HuH-7.5 (cell line): Measurements from ENCODE around the gene RGS6.

ENCODE experiments used
- DNase-seq: peaks from one replicate; pipeline ENCODE4 v3.0.0; 2011; ENCODE audit warnings: low spot score

Gene RGS6

GRCh38 chr14:72588521-72588920 lies 656.3 kb downstream of the RGS6 start:
- DNase-seq, result no peak

DNA sequence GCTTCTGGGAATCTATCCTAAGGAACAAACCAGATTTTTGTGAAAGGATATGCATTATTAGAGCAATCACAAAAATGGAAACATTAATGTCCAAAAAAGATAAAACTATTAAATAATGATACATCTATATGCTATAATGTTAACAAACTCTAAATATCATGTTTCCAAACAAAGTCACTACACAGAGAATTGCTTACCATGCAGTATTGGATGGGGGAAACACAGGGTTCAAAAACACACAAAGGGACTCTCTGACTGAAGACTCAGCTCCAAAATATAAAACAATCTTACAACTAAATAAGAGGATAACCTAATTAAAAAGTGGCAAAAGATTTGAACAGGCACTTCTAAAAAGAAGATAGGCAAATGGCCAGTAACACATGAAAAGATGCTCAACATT lies 657.4 kb downstream of the RGS6 start:
- no peak for DNase-seq

- no peak for DNase-seq
Measured at GRCh38 chr14:72590577-72590976, 658.3 kb downstream of the RGS6 start.

GRCh38 chr14:72591391-72591790 lies 659.2 kb downstream of the RGS6 start:
- DNase-seq, result no peak

GRCh38 chr14:72594099-72594901 lies 662.1 kb downstream of the RGS6 start:
- DNase-seq, result no peak

DNA sequence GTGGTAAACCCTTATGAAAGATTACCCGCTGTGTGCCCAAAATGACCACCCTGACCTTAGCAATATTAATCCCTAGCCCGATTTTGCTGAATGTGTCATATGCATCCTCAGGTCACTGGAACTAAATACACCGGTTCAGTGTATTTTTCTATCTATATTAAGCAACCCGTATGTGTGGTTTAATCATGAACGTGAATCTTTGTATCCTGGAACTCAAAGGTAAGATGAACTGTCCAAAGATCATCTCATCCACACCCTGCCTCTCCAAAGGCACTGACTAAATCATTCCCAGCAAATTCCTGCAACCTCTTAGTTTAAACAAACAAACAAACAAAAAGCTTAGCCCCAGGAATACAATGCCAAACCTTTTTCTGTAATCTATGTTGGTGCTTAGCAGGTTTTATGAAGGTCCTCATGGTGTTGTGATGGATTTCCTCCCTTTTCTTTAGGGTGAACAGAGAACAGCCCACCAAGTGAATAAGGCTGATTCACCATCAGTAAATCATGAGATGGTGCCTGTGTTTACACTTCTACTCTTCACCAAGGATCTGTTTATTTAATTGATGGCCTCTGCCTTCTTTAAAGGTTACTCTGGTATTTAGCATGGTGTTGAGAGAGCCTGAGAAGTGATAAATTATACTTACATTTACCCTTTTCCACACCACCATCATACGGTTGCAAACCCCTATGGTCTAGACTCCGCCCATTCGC lies 663.1 kb downstream of the RGS6 start:
- DNase-seq, result no peak

GRCh38 chr14:72597252-72598233 lies 665.3 kb downstream of the RGS6 start:
- DNase-seq, result no peak

DNA sequence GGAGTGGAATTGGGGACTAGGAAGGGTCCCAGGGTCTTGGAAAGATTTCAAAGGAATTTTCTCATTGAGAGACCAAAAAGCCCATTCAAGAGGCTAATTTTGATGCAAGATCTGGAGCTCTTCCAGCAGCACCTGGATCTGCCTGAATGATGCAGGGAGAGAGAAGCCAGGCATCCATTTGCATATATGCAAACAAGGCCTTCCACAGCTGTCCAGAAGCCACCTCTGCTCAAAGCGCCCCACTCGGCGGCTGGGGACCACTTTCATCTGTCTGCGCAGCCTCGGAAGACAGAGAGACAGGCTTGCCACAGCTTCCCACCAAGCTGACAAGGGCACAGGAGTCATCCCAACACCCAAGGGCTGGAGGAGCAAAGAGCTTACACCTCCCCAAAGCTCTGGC lies 666.1 kb downstream of the RGS6 start:
- DNase-seq, result no peak

DNA sequence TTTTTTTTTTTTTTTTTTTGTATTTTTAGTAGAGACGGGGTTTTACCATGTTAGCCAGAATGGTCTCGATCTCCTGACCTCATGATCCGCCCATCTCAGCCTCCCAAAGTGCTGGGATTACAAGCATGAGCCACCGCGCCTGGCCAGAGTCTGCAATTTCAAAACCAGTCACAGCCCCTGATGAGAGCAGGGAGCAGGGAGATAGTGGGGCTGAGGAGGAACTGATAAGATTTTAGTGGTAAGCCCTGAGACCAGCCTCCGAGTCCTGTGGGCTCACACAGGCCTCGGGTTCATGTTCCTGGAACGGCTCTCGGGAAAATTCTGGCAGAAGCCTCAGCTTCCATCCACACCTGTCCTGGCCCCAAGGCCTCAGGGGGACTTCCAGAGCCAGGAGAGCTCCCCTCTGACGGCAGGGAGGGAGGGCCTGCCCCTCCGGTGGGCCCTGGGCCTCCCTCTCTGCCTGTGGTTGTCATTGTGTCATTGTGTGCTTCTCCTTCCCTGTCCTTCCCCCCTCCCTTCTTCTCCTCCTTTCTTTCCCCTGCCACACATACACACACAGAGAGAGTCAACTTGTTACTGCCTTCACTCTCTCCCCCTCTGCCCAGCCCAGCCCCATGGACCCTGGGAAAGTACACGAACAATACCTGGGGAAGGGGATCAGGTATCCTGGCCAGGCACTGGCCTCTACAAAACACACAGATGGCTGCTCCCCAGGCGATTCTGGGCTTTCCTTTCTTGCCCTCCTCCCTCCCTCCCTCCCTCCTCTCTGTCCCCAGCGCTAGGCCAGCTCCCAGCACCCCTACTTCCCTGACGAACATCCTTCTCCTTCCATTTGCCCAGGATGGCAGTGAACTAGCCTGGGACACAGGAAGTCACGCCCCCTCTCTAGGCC lies 667.6 kb downstream of the RGS6 start:
- no peak for DNase-seq

DNA sequence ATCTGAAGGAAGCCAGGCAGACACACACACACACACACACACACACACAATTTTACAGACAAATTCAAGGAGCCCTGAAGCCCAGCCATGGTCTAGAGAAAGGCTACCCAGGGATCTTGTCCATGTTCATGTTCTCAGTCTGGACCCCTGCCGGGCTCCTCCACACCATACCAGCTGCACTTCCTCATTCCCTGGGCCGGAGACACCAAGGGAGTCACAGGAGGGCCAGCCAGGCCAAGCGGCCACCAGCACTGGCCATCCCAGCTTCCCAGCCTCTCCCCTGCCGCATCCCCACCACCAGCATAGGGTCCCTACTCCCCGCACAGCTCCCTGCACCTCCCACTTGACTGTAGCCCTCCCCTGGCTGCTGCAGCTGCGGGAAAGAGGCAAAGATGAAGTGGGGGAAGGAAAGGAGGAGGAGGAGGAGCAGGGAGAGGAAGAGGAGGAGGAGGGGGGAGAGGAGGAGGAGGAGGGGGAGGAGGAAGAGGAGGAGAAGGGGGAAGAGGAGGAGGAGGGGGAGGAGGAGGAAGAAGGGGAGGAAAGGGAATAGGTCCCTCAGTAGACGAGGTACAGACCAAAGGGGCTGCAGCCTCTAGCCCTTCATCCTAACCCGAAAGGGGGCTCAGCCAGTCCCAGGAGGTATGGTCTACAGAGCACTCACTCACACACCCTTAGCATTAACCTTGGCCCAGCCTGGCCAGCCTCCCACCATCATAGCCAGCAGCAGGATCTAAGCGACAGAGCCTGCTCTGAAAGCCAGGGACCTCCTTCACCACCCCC lies 668.5 kb downstream of the RGS6 start:
- no peak for DNase-seq

- DNase-seq, result no peak
Measured at GRCh38 chr14:72603639-72604038, 671.4 kb downstream of the RGS6 start.

DNA sequence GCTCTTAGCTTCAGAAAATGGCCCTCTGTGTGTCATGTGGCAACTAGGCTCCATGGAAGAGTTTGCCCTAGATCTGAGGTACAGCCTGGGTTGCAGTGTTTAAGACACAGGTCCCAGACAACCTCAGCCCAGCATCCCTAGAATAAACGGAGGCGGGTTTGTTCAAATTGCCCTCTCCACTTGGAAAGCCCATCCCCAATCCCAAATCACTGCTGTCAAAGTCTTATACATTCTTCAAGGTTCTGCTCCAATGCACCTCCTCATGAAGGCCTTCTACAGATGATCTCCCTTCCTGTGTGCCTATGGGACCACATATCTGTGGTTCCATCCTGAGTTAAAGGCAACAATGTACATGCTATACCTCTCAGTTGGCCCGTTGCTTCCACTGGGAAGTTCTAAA lies 671.9 kb downstream of the RGS6 start:
- DNase-seq, result no peak

GRCh38 chr14:72605096-72605920 lies 673.1 kb downstream of the RGS6 start:
- no peak for DNase-seq

- DNase-seq, result no peak
Measured at GRCh38 chr14:72605921-72606220, 673.6 kb downstream of the RGS6 start.

- no peak for DNase-seq
Measured at GRCh38 chr14:72606879-72607278, 674.6 kb downstream of the RGS6 start.

- DNase-seq, result no peak
Measured at GRCh38 chr14:72607386-72608130, 675.3 kb downstream of the RGS6 start.

- no peak for DNase-seq
Measured at GRCh38 chr14:72608391-72609204, 676.4 kb downstream of the RGS6 start.

DNA sequence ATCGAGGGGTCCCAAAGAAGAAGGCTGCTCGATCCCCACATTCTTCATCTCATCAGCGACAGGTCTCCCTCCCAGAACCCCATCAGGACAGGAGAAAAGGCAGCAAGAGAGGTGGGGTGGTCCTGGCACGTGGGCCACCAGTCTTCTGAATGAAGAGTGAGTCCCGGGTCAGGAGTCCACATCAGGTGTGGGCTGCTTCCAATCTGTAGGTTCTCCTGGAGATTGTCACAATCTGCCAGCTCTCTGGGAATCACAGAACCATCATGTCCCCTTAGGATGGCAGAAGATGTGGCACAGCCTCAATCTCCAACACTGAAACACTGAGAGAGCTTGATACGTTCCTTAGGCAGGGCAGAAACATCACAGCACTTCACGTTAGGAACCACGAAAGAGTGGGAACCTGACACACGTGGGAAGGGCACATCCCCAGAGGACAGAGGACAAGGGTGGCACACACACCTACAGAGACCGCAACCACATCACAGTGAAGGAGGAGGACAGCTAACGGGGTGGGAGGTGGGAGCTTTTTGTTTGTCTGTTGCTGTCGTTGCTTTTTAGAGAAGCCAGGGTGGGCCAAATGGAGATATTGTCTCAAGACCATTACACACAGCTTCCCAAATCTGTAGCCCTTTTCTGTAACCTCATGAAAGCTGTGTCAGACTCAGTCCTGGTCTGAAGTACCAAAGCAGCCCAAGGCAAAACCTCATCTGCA lies 677.1 kb downstream of the RGS6 start:
- DNase-seq, result no peak
